Measurements from ENCODE around the gene MEMO1. TPM values are rescaled to one million over a fixed set of nuclear protein-coding genes. Genes with fewer than 3 reads are reported as not detected.
"Not testable (repeated sequence)": the region's sequence is repeated elsewhere in the genome, so short reads cannot be mapped to it uniquely, and the experiment has no call there.

Gene MEMO1
- total and polyA plus RNA-seq, 9 of the 15 experiments (the other 6 are each of a cell fraction or from before 2014, with no cell fraction given): 22.1 to 87.7 (median 61.2) TPM

DNA sequence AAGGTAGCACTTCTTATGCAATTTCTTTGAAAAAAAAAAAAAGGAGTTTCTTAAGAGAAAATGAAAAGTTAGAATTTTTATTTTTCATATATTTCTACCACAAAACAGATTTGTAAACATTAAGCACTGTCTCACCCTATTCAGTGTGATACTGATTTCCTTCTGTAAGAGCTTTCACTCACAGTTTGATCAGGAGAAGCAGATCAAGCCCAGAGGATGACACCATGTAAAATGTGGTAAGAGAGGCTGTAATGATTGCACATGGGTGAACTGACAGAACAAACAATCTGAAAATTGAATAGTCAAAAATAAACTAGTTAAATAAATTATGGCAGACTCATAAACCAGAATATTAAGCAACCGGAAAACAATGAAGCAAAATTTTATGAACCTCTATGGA is 54.5 kb downstream of the MEMO1 start (continued):
- TF ChIP-seq, protein P1, sequence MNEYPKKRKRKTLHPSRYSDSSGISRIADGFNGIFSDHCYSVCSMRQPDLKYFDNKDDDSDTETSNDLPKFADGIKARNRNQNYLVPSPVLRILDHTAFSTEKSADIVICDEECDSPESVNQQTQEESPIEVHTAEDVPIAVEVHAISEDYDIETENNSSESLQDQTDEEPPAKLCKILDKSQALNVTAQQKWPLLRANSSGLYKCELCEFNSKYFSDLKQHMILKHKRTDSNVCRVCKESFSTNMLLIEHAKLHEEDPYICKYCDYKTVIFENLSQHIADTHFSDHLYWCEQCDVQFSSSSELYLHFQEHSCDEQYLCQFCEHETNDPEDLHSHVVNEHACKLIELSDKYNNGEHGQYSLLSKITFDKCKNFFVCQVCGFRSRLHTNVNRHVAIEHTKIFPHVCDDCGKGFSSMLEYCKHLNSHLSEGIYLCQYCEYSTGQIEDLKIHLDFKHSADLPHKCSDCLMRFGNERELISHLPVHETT (CRISPR knock-in tag; conservative IDR thresholded peaks at IDR 0.05 in 1 of 2, IDR thresholded peaks at IDR 0.05 in 1 of 2): no peak
- TF ChIP-seq GATA2 (CRISPR knock-in tag; IDR thresholded peaks at IDR 0.05) (no peak), ZNF668 (CRISPR knock-in tag; IDR thresholded peaks at IDR 0.05) (no peak), FOXP4 (CRISPR knock-in tag; IDR thresholded peaks at IDR 0.05; ENCODE audit: borderline replicate concordance) (no peak)

DNA sequence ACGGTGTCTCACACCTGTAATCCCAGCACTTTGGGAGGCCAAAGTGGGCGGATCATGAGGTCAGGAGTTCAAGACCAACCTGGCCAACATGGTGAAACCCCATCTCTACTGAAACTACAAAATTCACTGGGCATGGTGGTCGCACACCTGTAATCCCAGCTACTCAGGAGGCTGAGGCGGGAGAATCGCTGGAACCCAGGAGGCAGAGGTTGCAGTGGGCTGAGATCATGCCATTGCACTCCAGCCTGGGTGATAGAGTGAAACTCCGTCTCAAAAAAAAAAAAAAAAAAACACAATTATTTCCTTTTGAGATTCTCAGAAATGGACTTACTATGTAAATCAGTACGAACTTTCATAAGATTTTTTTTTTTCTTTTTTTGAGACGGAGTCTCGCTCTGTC is 57.7 kb downstream of the MEMO1 start:
- H3K9me1 ChIP-seq (ENCODE audit: control insufficient read depth, insufficient read depth, low read length); ATAC-seq; BruUV-seq (replicated peaks); H3K27ac ChIP-seq (ENCODE audit: extremely low read depth, low read depth, low read length); H3K27me3 ChIP-seq (ENCODE audit: control insufficient read depth in 2 of 2, insufficient read depth in 2 of 2, low read length in 2 of 2); FAIRE-seq; in situ Hi-C loops (cut with MboI); H3K4me3 ChIP-seq; H3K36me3 ChIP-seq (ENCODE audit: control insufficient read depth, insufficient read depth, low read length); H3K9ac ChIP-seq (ENCODE audit: insufficient read depth in 1 of 2, low read depth in 2 of 2, low read length in 2 of 2); H2AFZ ChIP-seq (ENCODE audit: low read depth, low read length); H3K4me1 ChIP-seq (replicated peaks in 1 of 2; ENCODE audit: control insufficient read depth in 2 of 2, insufficient read depth in 2 of 2, low read length in 2 of 2); H3K4me2 ChIP-seq (ENCODE audit: insufficient read depth, low read length); H3K9me3 ChIP-seq (replicated peaks; ENCODE audit: control insufficient read depth, insufficient read depth, low read depth, low read length); intact Hi-C loops (cut with micrococcal nuclease); DNase-seq (ENCODE audit: extremely low read depth in 1 of 4, low spot score in 3 of 4); H4K20me1 ChIP-seq (replicated peaks; ENCODE audit: control insufficient read depth, insufficient read depth, low read length); CTCF ChIA-PET (ENCODE audit: low intra/inter-chr PET ratio): not testable (repeated sequence)
- POLR2A ChIA-PET: interaction anchor here (1.6 kb wide), 1 partner anchor 9 kb away, joined by 3 read pairs; no protein-coding TSS in a partner anchor
- H3K79me2 ChIP-seq (ENCODE audit: control insufficient read depth, insufficient read depth, low read length): peaks cover 87% of the 10 kb centered on the region
- 83% methylated on average over 8 of the region's 9 CpGs for WGBS (ENCODE audit: insufficient coverage, low coverage, missing lambda C conversion rate)
